Fibroblast of villous mesenchyme (primary cell): ENCODE measurements around the gene RPL13. TPM values are rescaled to one million over a fixed set of nuclear protein-coding genes. Genes with fewer than 3 reads are reported as not detected.
A peak's percentile ranks its signal among the peaks of the same experiment; 100 is the strongest.

Source experiments
- DNase-seq: peaks from one replicate; pipeline ENCODE4 v3.0.0-alpha.2; 2010; ENCODE audit warnings: low read depth
- H3K4me3 ChIP-seq: 2 replicates; pipeline ENCODE4 v1.5.1; 2011; ENCODE audit warnings: low read depth, mild to moderate bottlenecking, low read length
- CTCF ChIP-seq: IDR thresholded peaks from 2 replicates; pipeline ENCODE4 v1.5.1; 2012; ENCODE audit warnings: low read depth, mild to moderate bottlenecking, low read length; ENCODE audit not compliant: insufficient read depth
- total RNA-seq: library from RNA; depleted of rRNA; stranded (reverse); fragments of >200 nt; gene quantifications from 2 replicates; pipeline ENCODE4 v1.2.3, GENCODE V29; 2012

Gene RPL13
- total RNA-seq, 1 donor, result 1,832 TPM

- H3K4me3 ChIP-seq, result peak overlapping the region; percentile 60
- TF ChIP-seq CTCF, result no peak
- DNase-seq, result no peak
These were observed 1.6 kb downstream of the RPL13 start for GRCh38 chr16:89561884-89562599.

GRCh38 chr16:89562939-89563338 is 2.5 kb downstream of the RPL13 start:
- no peak for TF ChIP-seq CTCF
- DNase-seq, result no peak
- H3K4me3 ChIP-seq, result no peak overlapping the region

GRCh38 chr16:89563639-89564392 is 3.3 kb downstream of the RPL13 start:
- TF ChIP-seq CTCF, result no peak
- DNase-seq, result no peak
- H3K4me3 ChIP-seq, result no peak overlapping the region

GRCh38 chr16:89564476-89565255 is 4.2 kb downstream of the RPL13 start:
- H3K4me3 ChIP-seq, result no peak overlapping the region
- no peak for DNase-seq
- TF ChIP-seq CTCF, result no peak

- no peak for TF ChIP-seq CTCF
- DNase-seq, result no peak
- H3K4me3 ChIP-seq, result no peak overlapping the region
These were observed 4.7 kb downstream of the RPL13 start for GRCh38 chr16:89565256-89565505.

GRCh38 chr16:89565506-89566372 is 5.3 kb downstream of the RPL13 start:
- peak overlapping the region; percentile 44 for H3K4me3 ChIP-seq
- DNase-seq, result peak; percentile 52
- peak; percentile 62 for TF ChIP-seq CTCF
